Spleen (tissue), 11 donors: Measurements from ENCODE around the gene TCF20. TPM values are rescaled to one million over a fixed set of nuclear protein-coding genes. Genes with fewer than 3 reads are reported as not detected.
A peak's percentile ranks its signal among the peaks of the same experiment; 100 is the strongest.

Experiments used
- DNase-seq: peaks from one replicate; pipeline ENCODE4 v3.0.0-alpha.2; 2020
- H3K27ac ChIP-seq, 8 donors: fragments of 200-600 bp; sonication (generic) in 7 of 8; 1 replicate in 4 of 8; 2 replicates in 4 of 8; pipeline versions ENCODE4 v1.5.0 to v1.8.0; 2016 to 2021; ENCODE audit warnings: inconsistent platforms in 4 of 8, mild to moderate bottlenecking in 4 of 8, moderate library complexity in 1 of 8
- H3K27me3 ChIP-seq, 7 donors: fragments of 200-600 bp; sonication (generic) in 6 of 7; replicated peaks in 1 of 7; 1 replicate in 4 of 7; 2 replicates in 3 of 7; pipeline versions ENCODE4 v1.5.0 to v1.8.0; 2016 to 2021; ENCODE audit warnings: inconsistent platforms in 3 of 7, mild to moderate bottlenecking in 1 of 7
- H3K36me3 ChIP-seq, 6 donors: fragments of 200-600 bp; sonication (generic) in 5 of 6; 1 replicate in 4 of 6; 2 replicates in 2 of 6; pipeline versions ENCODE4 v1.5.0 to v1.8.0; 2016 to 2021; ENCODE audit warnings: inconsistent platforms in 2 of 6
- H3K4me1 ChIP-seq, 6 donors: fragments of 200-600 bp; sonication (generic) in 5 of 6; 1 replicate in 3 of 6; 2 replicates in 3 of 6; pipeline versions ENCODE4 v1.5.0 to v1.8.0; 2016 to 2021; ENCODE audit warnings: inconsistent platforms in 3 of 6
- H3K4me3 ChIP-seq, 8 donors: fragments of 200-600 bp; sonication (generic) in 7 of 8; 1 replicate in 4 of 8; 2 replicates in 4 of 8; pipeline versions ENCODE4 v1.5.0 to v1.8.0; 2016 to 2021; ENCODE audit warnings: inconsistent platforms in 4 of 8, mild to moderate bottlenecking in 4 of 8, moderate library complexity in 2 of 8
- H3K9me3 ChIP-seq, 8 donors: fragments of 200-600 bp; sonication (generic) in 7 of 8; 1 replicate in 4 of 8; 2 replicates in 4 of 8; pipeline versions ENCODE4 v1.5.0 to v1.8.0; 2016 to 2021; ENCODE audit warnings: inconsistent platforms in 4 of 8
- CTCF ChIP-seq, 11 experiments: fragments of 200-600 bp in 7 of 11; fragments of 450-650 bp in 4 of 11; sonication (generic) in 4 of 11; IDR thresholded peaks in 8 of 11; conservative IDR thresholded peaks in 3 of 11; 1 replicate in 7 of 11; 2 replicates in 4 of 11; pipeline versions ENCODE4 v1.4.0 to v1.8.0; 2016 to 2021; ENCODE audit warnings: antibody characterized with exemption in 11 of 11, inconsistent platforms in 4 of 11, mild to moderate bottlenecking in 1 of 11
- POLR2A ChIP-seq, 3 donors: fragments of 450-650 bp; IDR thresholded peaks; one replicate each; pipeline ENCODE4 v1.5.1; 2017; ENCODE audit warnings: antibody characterized with exemption in 3 of 3, mild to moderate bottlenecking in 1 of 3
- POLR2AphosphoS5 ChIP-seq, 3 donors: sonication (generic); formaldehyde crosslinking; IDR thresholded peaks; one replicate each; pipeline ENCODE4 v1.5.1; 2017; ENCODE audit warnings: antibody characterized with exemption in 3 of 3
- WGBS, 5 donors: extraction: QIAGEN DNeasy Blood & Tissue Kit in 3 of 5; methylation state at CpG; one replicate each; pipeline versions ENCODE4 v1.1.5 to v1.1.7; 2013 to 2018; 5-methylcytosine and 5-hydroxymethylcytosine counted together
- intact Hi-C: fragments of 100-400 bp; cut with DNase I; formaldehyde crosslinking; loops from one replicate; pipeline ENCODE4 v1.15.0; 2023; ENCODE audit warnings: low total_unique reads
- polyA plus RNA-seq, 3 donors: library from polyadenylated mRNA; stranded (reverse); fragments of 200-250 nt; gene quantifications; one replicate each; pipeline ENCODE4 v1.2.1, GENCODE V29; 2013
- total RNA-seq, 7 donors: library from RNA; depleted of rRNA in 3 of 7; stranded (reverse); fragments of >200 nt in 3 of 7; fragmentation: NEBNext Ultra II Directional in 4 of 7; extraction: Animal tissue kit (Norgen Biotek cat#: 25700) in 4 of 7; gene quantifications; one replicate each; pipeline versions ENCODE4 v1.1.0 to v1.2.1, GENCODE V29; 2016 to 2021
- donor health status: healthy with polysubstance abuse.
- donor health status: DM: no; HTN: no; CAD: no; lungs with moderate emphysema.
- donor health status: DM: no; HTN: no; CAD: no.
- donor health status: Bipolar disorder and iron deficiency.
- donor health status: healthy.
- donor health status: DM: no; HTN: no; CAD: no.
- donor health status: DM: yes; HTN: yes; CAD: no.

The TCF20 gene
- total and polyA plus RNA-seq, 10 donors = 4.4 to 54.1 (median 41.9) TPM

GRCh38 chr22:42268852-42269410 lies 1.5 kb downstream of the TCF20 start:
- intact Hi-C loops = no loop called here
- H3K4me1 ChIP-seq = peaks cover 6 to 76% (median 46%) of the 10 kb centered on the region in 6 donors
- H3K9me3 ChIP-seq = no peaks in the 10 kb centered on the region
- no peak for DNase-seq
- H3K36me3 ChIP-seq = peaks cover 0 to 8% (median 0%) of the 10 kb centered on the region in 6 donors
- H3K27me3 ChIP-seq = no peaks in the 10 kb centered on the region
- peak overlapping the region in 6 of 8 donors; percentile 81 to 95 (median 94) for H3K27ac ChIP-seq
- WGBS, 5 donors = 5 to 17% (median 12%) methylated on average over 9 of the region's 9 CpGs
- H3K4me3 ChIP-seq = peak overlapping the region; percentile 68 to 100 (median 98)
- TF ChIP-seq CTCF (IDR thresholded peaks at IDR 0.05 in 8 of 11, conservative IDR thresholded peaks at IDR 0.05 in 3 of 11) (no peak), POLR2AphosphoS5 (IDR thresholded peaks at IDR 0.05) (no peak), POLR2A (IDR thresholded peaks at IDR 0.05) (no peak)

- Histone ChIP-seq H3K27ac (no peak overlapping the region), H3K4me3 (no peak overlapping the region), H3K27me3 (no peaks in the 10 kb centered on the region), H3K4me1 (peaks cover 15 to 93% (median 57%) of the 10 kb centered on the region in 6 donors), H3K36me3 (peaks cover 0 to 8% (median 0%) of the 10 kb centered on the region in 6 donors), H3K9me3 (no peaks in the 10 kb centered on the region)
- no peak for DNase-seq
- WGBS, 5 donors = 86 to 94% (median 90%) methylated on average over 2 of the region's 2 CpGs
- TF ChIP-seq POLR2AphosphoS5 (IDR thresholded peaks at IDR 0.05) (no peak), POLR2A (IDR thresholded peaks at IDR 0.05) (no peak), CTCF (IDR thresholded peaks at IDR 0.05 in 8 of 11, conservative IDR thresholded peaks at IDR 0.05 in 3 of 11) (no peak)
- intact Hi-C loops = no loop called here
These were observed 5.1 kb downstream of the TCF20 start for GRCh38 chr22:42265321-42265720.

GRCh38 chr22:42263944-42264343 lies 6.5 kb downstream of the TCF20 start:
- H3K4me3 ChIP-seq = no peak overlapping the region
- no peak for DNase-seq
- peaks cover 12 to 99% (median 57%) of the 10 kb centered on the region in 6 donors for H3K4me1 ChIP-seq
- H3K36me3 ChIP-seq = peaks cover 0 to 8% (median 0%) of the 10 kb centered on the region in 6 donors
- H3K9me3 ChIP-seq = no peaks in the 10 kb centered on the region
- TF ChIP-seq POLR2A (IDR thresholded peaks at IDR 0.05) (no peak), CTCF (IDR thresholded peaks at IDR 0.05 in 8 of 11, conservative IDR thresholded peaks at IDR 0.05 in 3 of 11) (no peak), POLR2AphosphoS5 (IDR thresholded peaks at IDR 0.05) (no peak)
- H3K27me3 ChIP-seq = no peaks in the 10 kb centered on the region
- no peak overlapping the region for H3K27ac ChIP-seq
- WGBS, 5 donors = 92 to 98% (median 96%) methylated on average over 5 of the region's 5 CpGs
- intact Hi-C loops = no loop called here

GRCh38 chr22:42262964-42263363 lies 7.5 kb downstream of the TCF20 start:
- Histone ChIP-seq H3K4me3 (no peak overlapping the region), H3K4me1 (peaks cover 8 to 99% (median 49%) of the 10 kb centered on the region in 6 donors), H3K36me3 (peaks cover 0 to 8% (median 0%) of the 10 kb centered on the region in 6 donors), H3K9me3 (no peaks in the 10 kb centered on the region), H3K27me3 (no peaks in the 10 kb centered on the region), H3K27ac (no peak overlapping the region)
- intact Hi-C loops = no loop called here
- TF ChIP-seq POLR2AphosphoS5 (IDR thresholded peaks at IDR 0.05) = no peak
- TF ChIP-seq CTCF (IDR thresholded peaks at IDR 0.05 in 8 of 11, conservative IDR thresholded peaks at IDR 0.05 in 3 of 11) = no peak
- TF ChIP-seq POLR2A (IDR thresholded peaks at IDR 0.05) = no peak
- WGBS, 5 donors = 22 to 43% (median 28%) methylated on average over 4 of the region's 4 CpGs
- no peak for DNase-seq
